ENCODE measurements around the gene PPP3CA. TPM values are rescaled to one million over a fixed set of nuclear protein-coding genes. Genes with fewer than 3 reads are reported as not detected.

PPP3CA gene
- total and polyA plus RNA-seq, 11 donors: 5.9 to 32.5 (median 19.3) TPM

- Histone ChIP-seq H3K27ac (peak overlapping the region in 1 of 12 donors; percentile 56), H3K9me3 (no peaks in the 10 kb centered on the region), H3K4me3 (no peak overlapping the region), H3K36me3 (peaks cover 0 to 9% (median 0%) of the 10 kb centered on the region in 9 donors), H3K4me1 (peaks cover 0 to 30% (median 0%) of the 10 kb centered on the region in 12 donors), H3K27me3 (no peaks in the 10 kb centered on the region)
- intact Hi-C loops (cut with DNase I): no loop called here
- 96 to 97% (median 96%) methylated on average over 4 of the region's 4 CpGs for WGBS, 4 donors
- TF ChIP-seq POLR2A (IDR thresholded peaks at IDR 0.05) (no peak), CTCF (IDR thresholded peaks at IDR 0.05) (no peak)
- no peak for ATAC-seq
- no peak for DNase-seq
Measured at GRCh38 chr4:101019313-101019712, 328.0 kb downstream of the PPP3CA start.

- intact Hi-C loops (cut with DNase I): no loop called here
- no peak for TF ChIP-seq CTCF (IDR thresholded peaks at IDR 0.05)
- no peak for TF ChIP-seq POLR2A (IDR thresholded peaks at IDR 0.05)
- peak overlapping the region in 1 of 12 donors; percentile 56 for H3K27ac ChIP-seq
- WGBS, 4 donors: 92 to 98% (median 92%) methylated on average over 5 of the region's 5 CpGs
- H3K36me3 ChIP-seq: peaks cover 0 to 9% (median 0%) of the 10 kb centered on the region in 9 donors
- no peaks in the 10 kb centered on the region for H3K27me3 ChIP-seq
- H3K9me3 ChIP-seq: no peaks in the 10 kb centered on the region
- H3K4me3 ChIP-seq: no peak overlapping the region
- H3K4me1 ChIP-seq: peaks cover 0 to 30% (median 0%) of the 10 kb centered on the region in 12 donors
- DNase-seq (no peak), ATAC-seq (no peak)
Measured at GRCh38 chr4:101018836-101019235, 328.5 kb downstream of the PPP3CA start.

- Histone ChIP-seq H3K36me3 (no peaks in the 10 kb centered on the region), H3K4me3 (no peak overlapping the region), H3K27me3 (no peaks in the 10 kb centered on the region), H3K9me3 (no peaks in the 10 kb centered on the region), H3K4me1 (peaks cover 0 to 15% (median 0%) of the 10 kb centered on the region in 12 donors), H3K27ac (no peak overlapping the region)
- ATAC-seq (no peak), DNase-seq (no peak)
- 66 to 79% (median 73%) methylated on average over 3 of the region's 3 CpGs for WGBS, 4 donors
- no peak for TF ChIP-seq POLR2A (IDR thresholded peaks at IDR 0.05)
- TF ChIP-seq CTCF (IDR thresholded peaks at IDR 0.05): no peak
- intact Hi-C loops (cut with DNase I): no loop called here
Measured at GRCh38 chr4:101014417-101014816, 332.9 kb downstream of the PPP3CA start.

GRCh38 chr4:101010987-101011386 is 336.3 kb downstream of the PPP3CA start:
- no peak overlapping the region for H3K27ac ChIP-seq
- intact Hi-C loops (cut with DNase I): no loop called here
- 85 to 95% (median 90%) methylated on average over 1 of the region's 1 CpG for WGBS, 4 donors
- no peaks in the 10 kb centered on the region for H3K27me3 ChIP-seq
- no peak for TF ChIP-seq CTCF (IDR thresholded peaks at IDR 0.05)
- no peak for TF ChIP-seq POLR2A (IDR thresholded peaks at IDR 0.05)
- H3K36me3 ChIP-seq: no peaks in the 10 kb centered on the region
- ATAC-seq: no peak
- H3K4me1 ChIP-seq: peaks cover 0 to 14% (median 0%) of the 10 kb centered on the region in 12 donors
- no peak for DNase-seq
- H3K4me3 ChIP-seq: no peak overlapping the region
- H3K9me3 ChIP-seq: no peaks in the 10 kb centered on the region
